HG02870 (cell line): Measurements from ENCODE around the gene GLYATL2.
A peak's percentile ranks its signal among the peaks of the same experiment; 100 is the strongest.

ENCODE experiments used
- ATAC-seq: cut with Tn5 transposase; IDR thresholded peaks from one replicate; pipeline ENCODE4 v1.9.1; 2021; ENCODE audit warnings: mild to moderate bottlenecking, moderate library complexity; ENCODE audit not compliant: unreplicated experiment

The GLYATL2 gene, protein sequence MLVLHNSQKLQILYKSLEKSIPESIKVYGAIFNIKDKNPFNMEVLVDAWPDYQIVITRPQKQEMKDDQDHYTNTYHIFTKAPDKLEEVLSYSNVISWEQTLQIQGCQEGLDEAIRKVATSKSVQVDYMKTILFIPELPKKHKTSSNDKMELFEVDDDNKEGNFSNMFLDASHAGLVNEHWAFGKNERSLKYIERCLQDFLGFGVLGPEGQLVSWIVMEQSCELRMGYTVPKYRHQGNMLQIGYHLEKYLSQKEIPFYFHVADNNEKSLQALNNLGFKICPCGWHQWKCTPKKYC

DNA sequence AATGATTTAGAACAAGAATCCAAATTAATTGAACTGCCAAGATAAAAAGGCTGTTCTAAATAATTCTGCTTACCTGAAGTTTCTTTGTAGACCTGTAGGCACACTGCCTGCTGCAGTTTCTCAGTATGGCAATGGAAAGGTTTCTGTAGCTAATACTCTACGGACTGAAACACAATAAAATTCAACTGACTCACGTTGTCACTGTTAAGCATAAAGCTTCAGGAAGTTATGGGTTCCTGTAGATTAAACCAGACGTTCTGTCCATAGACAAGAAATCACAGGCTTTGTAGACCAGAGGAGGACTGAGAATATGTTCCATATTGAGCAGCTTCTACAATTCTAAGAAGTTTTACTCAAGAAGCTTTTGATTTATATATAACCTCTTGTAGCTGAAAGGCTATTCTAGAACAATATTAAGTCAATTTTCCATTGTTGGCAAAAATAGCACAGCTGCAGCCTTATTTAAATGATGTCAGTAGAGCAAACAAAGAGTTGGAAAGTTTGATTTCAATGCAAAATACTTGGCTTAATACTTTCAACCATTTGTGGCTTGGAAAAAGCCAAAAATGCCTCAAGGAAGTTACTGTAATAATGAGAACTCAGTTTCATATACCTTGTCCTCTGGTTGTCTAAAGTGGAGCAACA, at the start of gene GLYATL2:
GLYATL2 (minus strand) TSS at position 344 of the 645 bp plus-strand sequence. CDS start 5,092 bp downstream, outside the sequence.
- ATAC-seq, result no peak

DNA sequence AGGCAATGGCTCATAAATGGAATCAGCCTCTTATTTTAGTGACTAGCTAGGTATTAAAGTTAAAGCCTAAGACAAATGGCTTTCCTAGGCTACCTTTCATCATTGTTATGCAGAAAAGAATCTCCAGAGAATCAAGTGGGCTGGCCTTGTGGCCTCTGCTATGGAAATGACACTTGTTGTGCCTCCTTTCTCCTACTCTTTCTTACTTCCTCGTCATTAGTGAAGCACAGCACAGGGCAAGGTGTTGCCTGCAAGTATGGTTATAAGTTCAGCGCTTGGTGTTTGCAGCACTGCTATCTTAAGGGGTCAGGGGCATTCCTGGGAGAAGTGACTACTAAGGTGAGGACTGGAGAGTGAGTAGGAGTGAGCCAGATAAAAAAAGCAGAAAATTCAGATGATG, 49.4 kb upstream of the GLYATL2 start:
- ATAC-seq, result no peak

DNA sequence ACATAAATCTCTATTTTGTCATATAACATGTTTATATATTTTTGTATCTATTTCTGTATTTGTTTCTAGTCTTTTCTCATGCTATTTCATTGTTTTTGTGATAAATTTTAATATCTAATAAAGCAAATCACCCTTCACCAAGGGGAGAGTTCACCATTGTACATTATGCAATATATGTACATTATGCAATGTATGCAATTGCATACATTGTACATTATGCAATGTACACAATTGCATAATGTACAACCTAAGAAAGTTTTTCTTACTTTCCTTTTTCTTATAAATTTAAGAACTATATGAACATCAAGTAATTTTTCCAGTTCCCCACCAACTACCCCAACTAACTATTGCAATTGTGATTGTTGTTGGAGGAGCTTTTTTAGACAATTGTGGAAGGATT, 44.1 kb upstream of the GLYATL2 start:
- ATAC-seq, result no peak

DNA sequence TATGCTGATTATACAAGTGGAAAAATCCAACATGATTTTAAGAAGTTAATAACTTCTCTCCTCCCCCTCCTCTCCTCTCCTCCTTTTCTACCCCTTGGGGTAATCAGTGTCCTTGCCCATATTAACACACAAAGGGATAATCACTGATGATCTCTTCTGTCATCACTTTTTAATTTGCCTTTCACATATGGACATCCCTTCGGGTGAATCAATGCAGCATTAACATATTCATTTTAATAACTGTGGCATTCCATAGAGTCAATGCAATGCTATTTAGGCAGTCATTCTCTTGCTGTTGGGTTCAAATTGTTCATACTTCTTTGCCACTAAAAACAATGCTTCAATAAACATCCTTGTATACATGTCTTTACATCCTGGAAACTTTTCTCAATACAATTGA, 42.9 kb upstream of the GLYATL2 start:
- ATAC-seq, result no peak

DNA sequence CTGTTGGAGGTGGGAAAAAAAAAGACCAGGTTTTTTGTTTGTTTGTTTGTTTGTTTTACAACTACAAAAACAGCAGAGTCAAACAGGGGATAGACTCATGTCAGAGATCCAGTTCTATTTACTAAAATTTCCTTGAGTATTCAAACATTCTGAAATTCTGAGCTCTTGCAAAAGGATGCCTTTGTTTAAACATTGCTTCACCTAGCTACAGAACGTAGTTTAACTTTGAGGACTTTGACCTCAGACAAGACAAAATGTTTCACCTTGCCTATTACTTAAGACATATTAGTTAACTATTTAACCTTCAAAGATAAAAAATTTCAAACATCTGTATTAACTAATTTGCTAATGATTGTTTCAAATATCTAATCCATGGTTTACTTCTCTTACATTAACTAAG, 36.1 kb upstream of the GLYATL2 start:
- no peak for ATAC-seq

DNA sequence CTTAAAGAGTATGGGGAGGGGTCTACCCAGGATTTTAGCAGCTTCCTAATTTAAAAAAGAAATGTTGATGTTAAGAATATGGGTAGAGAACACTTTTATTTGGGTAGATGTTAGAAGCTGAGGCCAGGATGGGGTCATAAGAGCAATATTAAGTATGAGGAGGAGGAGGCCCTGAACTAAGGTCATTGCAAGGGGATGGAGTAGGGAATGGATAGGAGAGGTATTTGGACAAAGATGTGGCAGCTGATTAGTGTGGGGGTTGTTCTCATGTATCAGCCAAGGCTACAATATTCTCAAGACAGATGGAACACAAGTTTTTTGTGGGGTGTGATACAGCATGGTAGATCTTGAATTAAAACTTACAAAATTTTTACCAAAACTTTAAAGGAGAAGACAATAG, 35.7 kb upstream of the GLYATL2 start:
- no peak for ATAC-seq

DNA sequence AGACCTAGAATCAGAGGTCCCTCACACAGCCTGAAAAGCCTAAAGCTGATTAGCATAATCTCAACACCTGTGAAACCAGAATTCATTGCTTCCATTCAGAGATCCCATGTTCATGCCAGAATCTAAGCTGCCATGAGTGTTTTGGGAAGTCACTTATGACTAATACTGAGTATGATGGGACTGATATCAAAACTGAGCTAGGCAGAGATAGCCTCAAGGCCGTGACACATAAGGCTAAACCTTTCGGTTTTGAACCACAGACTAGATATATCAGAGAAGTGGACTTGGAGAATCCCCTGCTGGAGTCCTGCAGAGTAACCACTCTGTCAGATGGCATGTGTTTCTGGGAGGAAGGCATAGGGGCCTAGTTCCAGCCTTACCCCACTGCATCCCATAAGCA, 23.1 kb upstream of the GLYATL2 start:
- peak; percentile 54 for ATAC-seq

DNA sequence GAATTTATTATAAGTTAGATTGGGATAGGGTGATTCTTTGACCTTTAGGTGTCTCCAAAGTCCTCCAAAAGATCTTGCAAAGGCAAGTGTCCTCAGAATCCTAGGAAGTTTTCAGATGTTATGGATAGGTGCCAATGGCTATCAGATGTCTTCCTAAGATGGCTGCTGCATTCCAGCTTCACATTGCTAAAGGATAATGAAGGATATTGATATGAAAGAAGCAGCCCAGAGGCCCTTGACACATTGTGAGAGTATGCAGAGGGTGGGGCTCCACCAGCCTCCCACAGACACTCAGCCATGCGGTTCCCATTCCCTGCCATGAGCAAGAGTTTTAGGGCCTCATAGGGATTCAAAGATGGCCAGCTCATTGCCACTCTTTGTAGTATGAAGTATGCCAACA, 22.3 kb upstream of the GLYATL2 start:
- no peak for ATAC-seq

DNA sequence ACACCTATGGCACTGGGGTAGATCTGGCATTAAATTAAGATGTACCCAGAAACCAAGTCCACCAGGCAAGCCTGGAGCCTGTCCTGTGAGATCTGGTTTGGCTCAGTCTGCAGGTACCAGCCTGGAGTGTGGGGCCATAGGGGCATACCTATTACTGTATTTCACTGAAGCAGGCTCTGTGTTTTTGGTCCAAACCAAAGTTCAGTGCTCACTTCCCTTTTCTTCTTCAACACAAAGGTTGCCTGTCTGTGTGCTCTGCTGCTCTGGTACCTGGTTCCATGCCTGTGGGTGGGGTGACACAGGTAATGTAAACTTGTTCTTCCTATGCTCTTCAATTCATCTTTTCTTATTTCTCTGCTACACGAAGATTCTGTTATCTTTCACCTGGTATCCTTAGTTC, 19.8 kb upstream of the GLYATL2 start:
- no peak for ATAC-seq

DNA sequence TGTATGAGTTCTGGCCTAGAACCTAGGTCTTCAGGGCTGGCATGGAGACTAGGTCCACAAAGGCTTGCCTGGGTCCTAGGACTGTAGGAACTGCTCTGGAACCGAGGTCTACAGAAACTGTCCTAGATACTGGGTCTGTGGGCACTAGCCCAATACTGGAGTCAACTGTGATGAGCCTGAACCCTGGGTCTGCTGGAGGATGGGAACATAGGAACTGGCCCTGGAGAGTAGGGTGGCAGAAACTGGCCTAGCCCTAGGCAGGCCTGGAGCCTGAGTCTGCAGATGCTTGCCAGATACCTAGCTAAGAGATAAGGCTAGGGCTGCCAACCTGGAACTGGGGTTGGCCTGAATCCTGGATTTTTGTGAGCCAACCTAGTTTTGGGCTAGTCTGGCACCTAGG, 19.2 kb upstream of the GLYATL2 start:
- ATAC-seq, result no peak

DNA sequence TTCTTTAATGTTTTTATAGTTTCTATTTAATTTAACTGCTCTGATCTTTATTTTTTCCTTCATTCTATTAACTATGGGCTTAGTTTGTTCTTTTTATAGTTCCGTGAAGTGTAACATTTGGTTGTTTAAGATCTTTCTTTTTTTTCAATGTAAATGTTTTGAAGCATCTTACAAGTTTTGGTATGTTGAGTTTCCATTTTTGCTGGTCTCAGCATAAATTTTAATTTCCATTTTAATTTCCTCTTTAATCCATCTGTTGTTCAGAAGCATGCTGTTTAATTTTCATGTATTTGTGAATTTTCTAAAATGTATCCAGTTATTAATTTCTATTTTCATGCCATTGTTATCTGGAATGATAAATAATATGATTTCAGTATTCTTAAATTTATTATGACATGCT, 17.0 kb upstream of the GLYATL2 start:
- no peak for ATAC-seq

DNA sequence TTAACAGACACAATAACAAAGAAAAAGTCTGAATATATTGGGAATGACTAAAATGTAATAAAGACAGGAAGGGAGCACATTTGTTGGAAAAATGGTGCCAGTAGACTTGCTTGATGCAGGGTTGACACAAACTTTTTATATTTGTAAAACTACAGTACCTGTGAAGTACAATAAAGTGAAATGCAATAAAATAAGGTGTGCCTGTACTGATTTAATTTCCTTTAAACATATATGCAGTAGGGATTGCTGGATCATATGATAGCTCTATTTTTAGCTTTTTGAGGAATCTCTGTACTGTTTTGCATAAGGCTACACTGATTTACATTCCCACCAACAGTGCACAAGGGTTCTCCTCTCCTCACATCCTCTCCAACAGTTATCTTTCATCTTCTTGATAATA, 12.3 kb upstream of the GLYATL2 start:
- no peak for ATAC-seq

DNA sequence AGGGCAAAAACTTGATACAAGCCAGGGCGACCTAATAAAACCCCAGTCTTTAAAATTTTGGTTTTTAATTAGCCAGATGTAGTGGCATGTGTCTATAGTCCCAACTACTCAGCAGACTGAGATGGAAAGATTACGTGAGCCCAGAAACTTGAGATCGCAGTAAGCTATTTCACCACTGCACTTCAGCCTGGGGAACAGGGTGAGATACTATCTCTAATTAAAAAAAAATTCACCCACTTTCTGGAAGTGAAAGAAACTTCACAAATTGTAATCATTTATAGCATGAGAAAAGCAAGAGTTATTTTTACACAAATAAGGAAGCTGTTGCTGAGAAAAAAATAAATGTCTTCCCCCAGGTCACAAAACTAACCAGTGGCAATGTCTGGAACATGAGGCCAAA, 882 bp upstream of the GLYATL2 start:
- ATAC-seq, result no peak

DNA sequence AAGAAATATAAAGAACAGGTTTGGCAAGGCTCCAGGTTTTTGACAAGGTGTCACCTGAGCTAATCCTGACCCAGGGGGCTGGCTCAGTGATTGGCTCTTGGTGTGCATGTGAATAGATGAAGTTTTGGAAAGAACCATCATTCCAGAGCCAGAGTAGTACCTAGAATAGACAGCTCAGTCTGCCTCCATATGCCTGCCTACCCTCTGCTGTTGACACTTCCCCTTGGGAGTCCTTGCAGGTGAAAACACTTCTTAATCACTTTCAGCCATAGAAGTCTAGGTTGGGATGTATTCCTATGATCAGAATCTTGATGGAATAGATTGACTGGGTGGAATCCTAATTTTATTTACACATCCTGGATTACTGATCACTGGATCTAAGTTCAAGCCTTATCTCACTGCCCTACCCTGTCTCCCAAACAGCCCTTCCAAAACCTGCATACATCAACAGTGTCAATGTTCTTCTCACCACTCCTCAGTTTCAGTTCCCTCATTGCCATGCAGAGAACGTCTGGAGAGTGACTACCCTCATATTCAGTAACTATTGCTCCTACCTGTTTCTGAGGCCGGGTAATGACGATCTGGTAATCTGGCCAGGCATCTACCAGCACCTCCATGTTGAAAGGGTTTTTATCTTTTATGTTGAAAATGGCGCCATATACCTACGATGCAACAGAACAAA, 6.7 kb downstream of the GLYATL2 start:
- no peak for ATAC-seq

DNA sequence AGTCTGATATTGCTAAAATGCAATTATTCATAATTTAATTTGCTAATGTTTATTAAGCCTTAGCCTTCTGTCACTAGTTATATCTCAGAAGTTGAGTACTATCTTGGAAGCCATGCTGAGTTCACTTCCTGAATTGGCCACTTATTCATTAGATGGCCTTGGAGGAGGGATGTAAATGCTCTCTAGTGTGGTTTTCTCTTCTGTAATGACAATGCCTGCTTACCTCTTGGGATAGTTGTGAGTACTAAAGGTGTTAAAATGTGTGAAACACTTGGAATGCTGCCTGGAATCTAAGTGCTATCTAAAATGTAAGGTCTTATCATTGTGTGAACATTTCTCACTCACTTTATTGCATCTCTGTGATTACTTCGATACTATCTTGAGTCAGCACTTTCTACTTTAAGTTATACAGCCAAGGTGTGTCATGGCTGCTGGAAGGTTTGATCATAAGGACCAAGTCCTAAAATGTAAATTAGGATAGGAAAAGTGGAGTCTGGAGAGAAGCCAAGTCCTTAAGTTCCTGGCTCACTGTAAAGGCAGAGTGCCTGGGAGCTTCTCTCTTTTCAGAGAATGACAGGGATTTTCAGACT, 12.4 kb downstream of the GLYATL2 start:
- ATAC-seq, result no peak

DNA sequence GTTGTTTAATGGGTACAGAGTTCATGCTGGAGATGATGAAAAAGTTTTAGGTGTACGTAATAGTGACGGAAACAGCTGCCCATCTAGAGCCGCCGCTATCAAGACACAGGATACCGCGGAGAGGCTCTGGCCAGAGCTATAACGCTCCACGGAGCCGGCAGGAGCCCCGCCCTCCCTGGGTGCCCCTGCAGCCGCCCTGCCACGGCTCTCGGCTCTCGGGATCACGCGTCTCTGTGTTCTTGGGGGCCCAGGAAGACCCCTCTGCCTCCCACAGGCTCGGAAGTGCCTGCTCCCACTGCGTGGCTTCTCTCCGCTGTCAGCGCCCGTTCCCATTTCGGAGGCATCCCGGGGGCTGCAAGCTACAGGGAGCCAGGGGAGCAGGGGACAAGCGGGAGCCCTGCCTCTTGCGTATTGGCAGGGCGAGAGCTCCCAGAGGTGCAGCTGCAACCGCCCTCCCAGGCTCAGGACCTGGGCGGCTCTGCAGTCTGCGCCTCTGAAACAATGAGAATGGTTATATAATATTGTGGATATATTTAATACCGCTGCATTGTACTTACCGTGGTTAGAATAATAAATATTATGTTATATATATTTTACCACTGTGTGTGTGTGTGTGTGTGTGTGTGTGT, 13.7 kb downstream of the GLYATL2 start:
- ATAC-seq, result no peak

DNA sequence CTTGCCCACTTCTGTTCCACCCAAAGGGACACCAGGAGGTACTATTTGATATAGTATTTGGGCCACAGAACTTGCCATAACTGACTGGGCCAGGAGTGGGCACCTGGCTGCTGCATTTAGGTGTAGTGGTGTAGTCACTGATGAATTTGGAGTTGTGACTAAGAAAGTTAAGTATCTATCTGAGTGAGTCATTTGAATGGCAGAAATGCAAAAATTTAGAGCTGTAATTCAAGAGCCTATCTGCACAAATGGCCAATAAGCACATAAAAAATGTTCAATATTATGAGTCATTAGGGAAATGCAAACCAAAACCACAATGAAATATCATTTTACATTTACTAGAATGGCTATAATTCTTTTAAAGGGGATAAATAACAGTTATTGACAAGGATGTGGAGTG, 14.7 kb downstream of the GLYATL2 start:
- ATAC-seq, result peak; percentile 76

DNA sequence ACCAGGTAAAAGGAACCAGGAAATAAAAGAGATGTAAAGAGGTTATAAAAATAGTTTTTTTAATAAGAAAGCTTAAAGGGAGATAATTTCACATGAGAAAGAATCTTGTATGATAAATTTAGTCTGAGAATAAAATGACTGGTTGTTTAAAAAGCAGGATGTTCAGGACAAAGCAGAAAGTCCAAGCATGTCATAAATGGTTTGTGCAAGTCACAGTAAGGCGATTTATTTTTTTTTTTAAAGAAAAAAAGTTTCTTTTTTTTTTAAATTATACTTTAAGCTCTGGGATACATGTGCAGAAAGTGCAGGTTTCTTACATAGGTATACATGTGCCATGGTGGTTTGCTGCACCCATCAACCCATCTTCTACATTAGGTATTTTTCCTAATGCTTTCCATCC, 30.8 kb downstream of the GLYATL2 start:
- ATAC-seq, result no peak

DNA sequence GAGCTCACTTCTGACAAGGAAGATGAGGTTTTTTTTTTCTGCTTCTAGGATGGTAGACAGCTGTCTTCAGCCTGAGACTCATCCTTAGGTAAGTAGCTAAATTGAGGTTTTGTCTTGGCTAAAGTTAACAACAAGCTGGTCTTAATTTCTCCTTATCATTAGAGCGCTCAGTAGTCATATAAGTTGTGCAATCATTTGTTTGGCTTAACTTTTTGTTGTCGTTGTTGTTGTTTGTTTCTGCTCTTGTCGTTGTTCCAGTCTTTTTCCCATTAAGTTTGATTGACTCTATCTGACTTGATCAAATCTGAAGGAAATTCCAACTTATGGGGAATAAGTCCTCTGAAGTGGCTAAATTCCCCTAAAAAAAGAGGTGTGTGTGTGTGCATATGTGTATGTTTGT, 33.0 kb downstream of the GLYATL2 start:
- ATAC-seq, result no peak

DNA sequence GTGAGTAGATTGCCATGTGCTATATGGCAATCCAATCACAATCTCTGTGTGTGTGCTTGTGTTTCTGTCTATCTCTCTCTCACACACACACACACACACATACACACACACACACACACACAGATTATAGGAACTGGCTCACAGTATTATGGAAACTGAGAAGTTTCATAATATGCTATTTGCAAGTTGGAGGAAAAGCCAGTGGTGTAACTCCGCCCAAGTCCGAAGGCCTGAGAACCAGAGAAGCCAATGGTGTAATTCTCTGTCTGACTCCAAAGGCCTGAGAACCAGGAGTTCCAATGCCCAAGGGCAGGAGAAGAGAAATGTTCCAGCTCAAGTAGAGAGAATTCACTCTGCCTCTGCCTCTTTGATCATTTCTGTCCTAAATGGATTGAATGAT, 37.2 kb downstream of the GLYATL2 start:
- ATAC-seq, result no peak

DNA sequence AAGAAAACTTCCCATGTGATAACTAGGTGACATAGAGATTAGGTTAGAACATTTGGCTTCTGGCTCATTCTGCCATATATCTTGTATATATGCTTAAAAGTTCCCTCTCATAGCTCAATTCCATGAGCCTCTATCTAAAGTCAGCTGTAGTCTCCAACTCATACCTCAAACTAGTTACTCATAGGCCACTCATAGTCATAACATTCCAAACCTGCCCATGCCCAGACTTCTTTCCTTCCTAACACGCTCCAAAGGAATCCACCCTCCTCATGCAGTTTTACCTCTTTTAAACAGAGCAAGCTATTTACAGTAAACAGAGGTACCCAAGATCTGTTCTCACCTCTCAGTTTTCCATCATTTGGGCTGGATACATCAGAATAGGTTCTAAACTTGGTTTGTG, 39.4 kb downstream of the GLYATL2 start:
- no peak for ATAC-seq
